B cell (primary cell): ENCODE results near the gene HDGFL2.

Experiments
- EZH2 ChIP-seq: IDR thresholded peaks from 2 replicates; pipeline ENCODE4 v1.6.1; 2012; ENCODE audit warnings: borderline replicate concordance, low read depth, mild to moderate bottlenecking, moderate library complexity, low read length; ENCODE audit not compliant: insufficient read depth, poor library complexity, severe bottlenecking
- TF ChIP-seq, protein P1 (sequence below): fragments of 200-600 bp; IDR thresholded peaks from one replicate; pipeline ENCODE4 v1.8.0; 2022; ENCODE audit warnings: antibody characterized with exemption, mild to moderate bottlenecking

DNA sequence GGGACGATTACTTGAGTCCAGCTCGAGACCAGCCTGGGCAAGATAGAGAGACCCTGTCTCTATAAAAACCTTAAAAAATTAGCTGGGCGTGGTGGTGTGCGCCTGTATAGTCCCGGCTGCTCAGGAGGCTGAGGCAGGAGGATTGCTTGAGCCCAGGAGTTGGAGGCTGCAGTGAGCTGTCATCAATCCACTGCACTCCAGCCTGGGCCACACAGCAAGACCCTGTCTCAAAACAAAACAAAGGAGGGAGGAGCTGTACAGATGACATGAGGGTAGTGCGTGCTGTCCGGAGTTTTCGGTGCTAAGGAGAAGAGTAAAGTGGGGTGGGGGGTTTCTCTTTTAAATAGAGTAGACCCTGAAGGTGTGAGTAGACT is 22.6 kb downstream of the HDGFL2 start:
- TF ChIP-seq, protein P1, sequence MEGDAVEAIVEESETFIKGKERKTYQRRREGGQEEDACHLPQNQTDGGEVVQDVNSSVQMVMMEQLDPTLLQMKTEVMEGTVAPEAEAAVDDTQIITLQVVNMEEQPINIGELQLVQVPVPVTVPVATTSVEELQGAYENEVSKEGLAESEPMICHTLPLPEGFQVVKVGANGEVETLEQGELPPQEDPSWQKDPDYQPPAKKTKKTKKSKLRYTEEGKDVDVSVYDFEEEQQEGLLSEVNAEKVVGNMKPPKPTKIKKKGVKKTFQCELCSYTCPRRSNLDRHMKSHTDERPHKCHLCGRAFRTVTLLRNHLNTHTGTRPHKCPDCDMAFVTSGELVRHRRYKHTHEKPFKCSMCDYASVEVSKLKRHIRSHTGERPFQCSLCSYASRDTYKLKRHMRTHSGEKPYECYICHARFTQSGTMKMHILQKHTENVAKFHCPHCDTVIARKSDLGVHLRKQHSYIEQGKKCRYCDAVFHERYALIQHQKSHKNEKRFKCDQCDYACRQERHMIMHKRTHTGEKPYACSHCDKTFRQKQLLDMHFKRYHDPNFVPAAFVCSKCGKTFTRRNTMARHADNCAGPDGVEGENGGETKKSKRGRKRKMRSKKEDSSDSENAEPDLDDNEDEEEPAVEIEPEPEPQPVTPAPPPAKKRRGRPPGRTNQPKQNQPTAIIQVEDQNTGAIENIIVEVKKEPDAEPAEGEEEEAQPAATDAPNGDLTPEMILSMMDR = no peak
- TF ChIP-seq EZH2 = no peak
